Esophagus squamous epithelium (tissue), 5 donors: ENCODE measurements around the gene CISD2. TPM values are rescaled to one million over a fixed set of nuclear protein-coding genes. Genes with fewer than 3 reads are reported as not detected.
A peak's percentile ranks its signal among the peaks of the same experiment; 100 is the strongest.

Experiments used
- DNase-seq: peaks from one replicate; lab custom pipeline; 2025; lab: John Stamatoyannopoulos, UW
- H3K27ac ChIP-seq, 4 donors: fragments of 200-600 bp; sonication (generic); one replicate each; pipeline ENCODE4 v1.5.1; 2016 to 2019; ENCODE audit warnings: mild to moderate bottlenecking in 1 of 4
- H3K27me3 ChIP-seq, 4 donors: fragments of 200-600 bp; sonication (generic); 1 replicate in 3 of 4; 2 replicates in 1 of 4; pipeline versions ENCODE4 v1.5.1 to v1.6.0; 2017 to 2021; ENCODE audit warnings: antibody characterized with exemption in 1 of 4
- H3K36me3 ChIP-seq, 3 donors: fragments of 200-600 bp; sonication (generic); one replicate each; pipeline ENCODE4 v1.5.1; 2016 to 2019
- H3K4me1 ChIP-seq, 3 donors: fragments of 200-600 bp; sonication (generic); one replicate each; pipeline ENCODE4 v1.5.1; 2017 to 2019
- H3K4me3 ChIP-seq, 4 donors: fragments of 200-600 bp; sonication (generic); 1 replicate in 3 of 4; 2 replicates in 1 of 4; pipeline ENCODE4 v1.5.1; 2016 to 2019; ENCODE audit warnings: mild to moderate bottlenecking in 2 of 4, moderate library complexity in 1 of 4
- H3K9me3 ChIP-seq, 3 donors: fragments of 200-600 bp; sonication (generic); one replicate each; pipeline ENCODE4 v1.5.1; 2016 to 2019
- CTCF ChIP-seq, 6 experiments: fragments of 450-650 bp in 4 of 6; fragments of 200-600 bp in 2 of 6; sonication (generic) in 2 of 6; IDR thresholded peaks; one replicate each; pipeline ENCODE4 v1.5.1; 2016 to 2019; ENCODE audit warnings: antibody characterized with exemption in 6 of 6, mild to moderate bottlenecking in 4 of 6, moderate library complexity in 4 of 6
- POLR2A ChIP-seq, 4 donors: fragments of 450-650 bp; IDR thresholded peaks; one replicate each; pipeline ENCODE4 v1.6.1; 2017; ENCODE audit warnings: antibody characterized with exemption in 4 of 4, mild to moderate bottlenecking in 4 of 4, moderate library complexity in 3 of 4
- WGBS, 2 donors: methylation state at CpG; one replicate each; pipeline ENCODE4 v1.1.5; 2018; 5-methylcytosine and 5-hydroxymethylcytosine counted together
- intact Hi-C: fragments of 100-400 bp; cut with DNase I; formaldehyde crosslinking; loops from one replicate; pipeline ENCODE4 v1.15.0; 2022
- total RNA-seq, 4 donors: library from RNA; depleted of rRNA; stranded (reverse); fragments of >200 nt; gene quantifications; one replicate each; pipeline ENCODE4 v1.1.0, GENCODE V29; 2016
- donor health status: DM: yes; HTN: yes; CAD: no.

The CISD2 gene
- total RNA-seq, 4 donors from 2014 or later = 5.6 to 22.4 (median 11.0) TPM

- H3K4me1 ChIP-seq = peaks cover 9 to 35% (median 20%) of the 10 kb centered on the region in 3 donors
- DNase-seq = peak; percentile 98
- H3K36me3 ChIP-seq = no peaks in the 10 kb centered on the region
- H3K9me3 ChIP-seq = no peaks in the 10 kb centered on the region
- 0 to 3% methylated on average over 5 to 22 of the region's 50 CpGs for WGBS, 2 donors
- peak in 1 of 6 experiments; percentile 4 for TF ChIP-seq CTCF (IDR thresholded peaks at IDR 0.05)
- peak in 3 of 4 donors; percentile 61 to 84 (median 78) for TF ChIP-seq POLR2A (IDR thresholded peaks at IDR 0.05)
- no peaks in the 10 kb centered on the region for H3K27me3 ChIP-seq
- peak overlapping the region; percentile 99 to 100 (median 100) for H3K27ac ChIP-seq
- intact Hi-C loops = loop anchor here (5.0 kb wide), 3 partner anchors 39 to 326 kb away; partner anchors contain the start of genes CISD2, MANBA and NFKB1
- peak overlapping the region; percentile 78 to 99 (median 94) for H3K4me3 ChIP-seq
Observed at GRCh38 chr4:102827674-102828496, 40.9 kb upstream of the CISD2 start.

- no peak for DNase-seq
- peak overlapping the region; percentile 99 to 100 (median 100) for H3K27ac ChIP-seq
- intact Hi-C loops = loop anchor here (5.0 kb wide), 3 partner anchors 39 to 326 kb away; partner anchors contain the start of genes CISD2, MANBA and NFKB1
- TF ChIP-seq POLR2A (IDR thresholded peaks at IDR 0.05) = no peak
- no peak for TF ChIP-seq CTCF (IDR thresholded peaks at IDR 0.05)
- H3K9me3 ChIP-seq = no peaks in the 10 kb centered on the region
- H3K4me1 ChIP-seq = peaks cover 3 to 29% (median 16%) of the 10 kb centered on the region in 3 donors
- no peaks in the 10 kb centered on the region for H3K36me3 ChIP-seq
- 0% methylated on average over 4 of the region's 4 CpGs for WGBS, 2 donors
- no peaks in the 10 kb centered on the region for H3K27me3 ChIP-seq
- H3K4me3 ChIP-seq = peak overlapping the region; percentile 78 to 99 (median 94)
Observed at GRCh38 chr4:102828497-102828808, 40.3 kb upstream of the CISD2 start.

- WGBS, 2 donors = 94 to 97% methylated on average over 7 of the region's 7 CpGs
- intact Hi-C loops = loop anchor here (5.0 kb wide), 3 partner anchors 37 to 328 kb away; partner anchors contain the start of genes CISD2, MANBA and NFKB1
- DNase-seq = no peak
- no peaks in the 10 kb centered on the region for H3K36me3 ChIP-seq
- H3K9me3 ChIP-seq = no peaks in the 10 kb centered on the region
- no peaks in the 10 kb centered on the region for H3K27me3 ChIP-seq
- peak overlapping the region in 2 of 4 donors; percentile 99 to 100 for H3K27ac ChIP-seq
- peaks cover 0 to 16% (median 7%) of the 10 kb centered on the region in 3 donors for H3K4me1 ChIP-seq
- TF ChIP-seq CTCF (IDR thresholded peaks at IDR 0.05) (no peak), POLR2A (IDR thresholded peaks at IDR 0.05) (no peak)
- no peak overlapping the region for H3K4me3 ChIP-seq
Observed at GRCh38 chr4:102829803-102830202, 39.0 kb upstream of the CISD2 start.

GRCh38 chr4:102832105-102832504, 36.7 kb upstream of the CISD2 start:
- Histone ChIP-seq H3K4me3 (no peak overlapping the region), H3K9me3 (no peaks in the 10 kb centered on the region), H3K4me1 (peaks cover 0 to 15% (median 7%) of the 10 kb centered on the region in 3 donors), H3K36me3 (no peaks in the 10 kb centered on the region), H3K27me3 (no peaks in the 10 kb centered on the region), H3K27ac (no peak overlapping the region)
- intact Hi-C loops = no loop called here
- DNase-seq = no peak
- no peak for TF ChIP-seq POLR2A (IDR thresholded peaks at IDR 0.05)
- no peak for TF ChIP-seq CTCF (IDR thresholded peaks at IDR 0.05)
- 93 to 97% methylated on average over 4 of the region's 4 CpGs for WGBS, 2 donors

- WGBS, 2 donors = 87 to 100% methylated on average over 1 of the region's 1 CpG
- no peak overlapping the region for H3K27ac ChIP-seq
- no peaks in the 10 kb centered on the region for H3K9me3 ChIP-seq
- intact Hi-C loops = no loop called here
- H3K4me1 ChIP-seq = peaks cover 0 to 15% (median 7%) of the 10 kb centered on the region in 3 donors
- no peaks in the 10 kb centered on the region for H3K27me3 ChIP-seq
- no peaks in the 10 kb centered on the region for H3K36me3 ChIP-seq
- H3K4me3 ChIP-seq = no peak overlapping the region
- no peak for TF ChIP-seq POLR2A (IDR thresholded peaks at IDR 0.05)
- no peak for TF ChIP-seq CTCF (IDR thresholded peaks at IDR 0.05)
- DNase-seq = no peak
Observed at GRCh38 chr4:102832667-102833066, 36.1 kb upstream of the CISD2 start.
